Suppressor macrophage treated with lipopolysaccharide for 4 hours (primary cell): Measurements from ENCODE around the gene USP36.

Experiments used
- DNase-seq: peaks from one replicate; pipeline ENCODE4 v3.0.0-alpha.2; 2020

Gene USP36

DNA sequence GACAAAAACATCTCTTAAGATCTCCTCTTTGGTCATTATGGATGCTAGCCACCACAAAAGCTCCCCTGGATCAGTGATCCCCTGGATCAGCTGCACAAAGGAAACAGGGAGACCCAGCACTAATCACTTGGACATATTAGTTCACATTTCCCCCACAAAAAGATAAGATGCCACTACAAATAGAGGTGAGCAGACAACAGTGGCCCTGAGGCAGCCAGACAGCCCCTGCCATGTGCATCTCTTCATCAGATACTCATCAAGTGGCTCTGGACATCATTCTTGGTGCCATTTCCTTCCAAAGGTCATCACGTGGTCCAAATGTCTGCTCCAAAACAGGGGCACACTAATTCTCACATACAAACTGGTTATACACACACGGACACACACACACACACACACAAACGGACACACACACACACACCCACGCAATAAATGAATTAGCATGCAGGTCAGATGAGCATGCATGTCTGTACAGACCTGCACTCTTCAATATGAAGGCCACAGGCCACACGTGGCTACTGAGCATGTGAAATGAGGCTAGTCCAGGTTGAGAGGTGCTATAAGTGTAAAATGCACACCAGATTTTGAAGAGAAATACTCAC lies 4.1 kb downstream of the USP36 start:
- DNase-seq: no peak

DNA sequence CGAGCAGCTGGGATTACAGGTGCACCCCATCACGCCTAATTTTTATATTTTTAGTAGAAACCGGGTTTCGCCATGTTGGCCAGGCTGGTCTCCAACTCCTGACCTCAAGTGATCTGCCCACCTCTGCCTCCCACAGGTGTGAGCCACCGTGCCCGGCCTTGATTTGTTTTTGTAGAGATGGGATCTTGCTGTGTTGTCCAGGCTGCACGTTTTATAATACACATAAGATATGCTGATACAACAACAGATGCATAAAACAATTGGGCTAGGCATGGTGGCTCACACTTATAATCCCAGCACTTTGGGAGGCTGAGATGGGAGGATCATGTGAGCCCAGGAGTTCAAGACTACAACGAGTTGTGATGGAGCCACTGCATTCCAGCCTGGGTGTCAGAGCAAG lies 6.0 kb downstream of the USP36 start:
- DNase-seq: no peak

DNA sequence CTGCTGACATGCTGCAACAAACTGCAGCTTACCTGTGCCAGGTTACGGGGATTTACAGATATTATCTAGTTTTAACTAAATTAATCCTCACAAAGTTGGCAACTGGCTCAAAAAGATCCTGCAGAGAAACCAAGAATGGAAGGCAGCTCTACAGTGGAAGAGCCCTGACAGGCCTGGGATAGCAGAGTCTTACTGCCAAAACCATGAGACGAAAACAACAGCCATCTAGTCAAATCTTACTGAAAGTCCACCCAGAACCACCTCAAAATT lies 8.1 kb downstream of the USP36 start:
- no peak for DNase-seq

DNA sequence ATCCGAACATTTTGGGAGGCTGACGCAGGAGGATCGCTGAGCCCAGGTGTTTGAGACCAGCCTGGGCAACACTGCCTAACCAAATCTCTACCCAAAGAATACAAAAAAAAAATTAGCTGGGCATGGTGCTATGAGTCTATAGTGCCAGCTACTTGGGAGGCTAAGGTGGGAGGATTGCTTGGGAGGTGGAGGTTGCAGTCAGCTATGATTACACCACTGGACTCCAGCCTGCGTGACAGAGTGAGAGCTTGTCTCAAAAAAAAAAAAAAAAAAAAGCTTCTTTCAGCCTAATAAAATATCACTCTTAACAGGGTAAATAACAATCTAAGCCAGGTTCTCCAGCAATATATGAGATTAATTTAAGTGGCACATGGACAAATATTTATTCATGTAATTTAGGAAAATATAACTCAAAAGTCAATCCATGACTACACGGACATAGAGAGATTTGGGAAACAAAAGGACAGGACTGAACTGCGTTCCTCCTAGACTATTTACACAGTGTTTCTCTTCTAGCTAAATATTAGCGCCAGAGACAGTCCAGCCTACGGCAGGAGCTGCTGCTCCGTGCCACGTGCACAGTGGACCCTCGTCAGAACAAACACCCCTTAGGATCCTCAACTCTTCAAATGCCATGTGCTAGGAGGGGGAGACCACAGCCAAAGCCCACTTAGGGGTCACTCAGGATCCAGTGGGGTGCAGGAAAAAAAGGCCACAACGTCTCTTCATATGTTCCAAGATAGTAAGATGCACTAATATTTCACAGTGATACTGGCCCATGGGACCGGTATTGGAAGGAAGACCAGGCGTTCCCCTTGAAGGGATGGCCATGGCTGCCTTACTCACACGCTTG lies 8.7 kb downstream of the USP36 start:
- DNase-seq: no peak

DNA sequence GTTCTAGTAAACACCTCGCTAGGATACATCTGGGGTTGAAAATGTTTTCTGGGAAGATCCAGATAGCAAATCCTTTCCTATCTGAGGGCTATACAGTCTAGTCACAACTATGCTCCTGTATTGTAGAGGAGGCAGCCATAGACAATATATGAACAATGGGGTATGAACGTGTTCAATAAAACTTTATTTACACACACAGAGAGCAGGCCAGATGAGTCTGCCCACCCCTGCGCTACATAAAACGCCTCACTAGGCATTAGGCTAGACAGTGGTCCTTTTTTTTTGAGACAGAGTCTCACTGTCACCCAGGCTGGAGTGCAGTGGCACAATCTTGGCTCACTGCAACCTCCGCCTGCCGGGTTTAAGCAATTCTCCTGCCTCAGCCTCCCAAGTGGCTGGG lies 11.1 kb downstream of the USP36 start:
- DNase-seq: no peak

DNA sequence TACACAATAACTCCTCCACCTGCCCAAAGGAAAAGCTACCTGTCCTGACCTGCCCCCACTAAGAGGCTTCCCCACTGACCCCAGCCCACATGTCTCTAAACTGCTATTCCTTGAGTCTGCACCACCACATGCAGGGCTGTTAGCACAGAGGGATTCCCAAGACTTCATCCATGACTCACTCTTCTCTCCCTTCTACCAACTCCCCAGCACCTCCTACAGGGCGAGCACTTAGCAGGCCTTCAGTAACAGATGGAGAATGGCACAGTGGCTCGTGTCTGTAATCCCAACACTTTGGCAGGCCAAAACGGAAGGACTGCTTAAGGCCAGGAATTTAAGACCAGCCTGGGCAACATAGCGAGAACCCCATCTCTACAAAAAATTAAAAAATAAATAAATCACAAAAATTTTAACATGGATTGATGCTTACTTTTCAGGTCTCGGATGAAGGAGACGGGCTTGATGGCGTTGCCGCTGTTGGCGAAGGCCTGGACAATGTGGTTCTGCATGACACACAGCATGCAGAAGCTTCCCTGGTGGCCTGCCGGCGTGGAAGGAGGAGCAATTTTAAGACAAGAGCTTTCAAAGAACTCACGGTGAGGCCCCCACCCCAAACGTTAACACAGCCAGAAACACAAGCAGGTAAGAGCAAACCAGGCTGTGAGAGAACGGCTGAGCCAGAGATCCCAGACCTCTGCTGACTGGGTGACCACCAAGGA lies 12.0 kb downstream of the USP36 start:
- DNase-seq: peak; percentile 64

DNA sequence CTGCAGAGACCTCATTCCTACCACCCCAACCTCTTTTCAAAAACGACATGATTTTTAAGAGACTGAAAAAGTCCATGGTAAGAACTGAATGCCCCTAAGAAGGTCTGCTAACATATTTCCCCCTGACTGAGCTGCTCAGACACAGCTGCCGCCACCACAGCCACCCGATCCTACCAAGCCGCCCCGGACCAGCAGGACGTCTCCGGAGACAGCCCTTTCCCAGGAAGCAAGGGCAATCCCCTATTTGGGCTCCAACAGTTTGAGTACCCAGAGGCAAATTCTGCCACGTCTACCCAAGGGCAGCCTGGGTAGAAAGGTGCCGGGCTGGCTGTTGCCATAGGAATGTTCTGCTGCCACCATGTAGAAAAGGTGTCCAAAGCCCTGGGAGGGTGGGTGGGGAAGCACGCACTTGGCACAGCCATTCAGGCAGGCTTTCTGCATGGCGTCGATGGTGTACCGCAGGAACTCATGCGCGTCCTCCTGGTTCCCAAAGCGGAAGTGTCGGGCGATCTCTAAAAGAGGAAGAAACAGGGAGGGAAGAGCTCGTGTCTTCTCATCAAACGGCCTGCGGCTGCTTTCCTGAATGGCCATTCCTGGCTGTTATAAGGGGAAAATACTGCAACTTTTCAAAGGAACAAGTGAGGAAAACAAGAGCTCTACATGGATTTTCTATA lies 13.6 kb downstream of the USP36 start:
- DNase-seq: peak; percentile 81

DNA sequence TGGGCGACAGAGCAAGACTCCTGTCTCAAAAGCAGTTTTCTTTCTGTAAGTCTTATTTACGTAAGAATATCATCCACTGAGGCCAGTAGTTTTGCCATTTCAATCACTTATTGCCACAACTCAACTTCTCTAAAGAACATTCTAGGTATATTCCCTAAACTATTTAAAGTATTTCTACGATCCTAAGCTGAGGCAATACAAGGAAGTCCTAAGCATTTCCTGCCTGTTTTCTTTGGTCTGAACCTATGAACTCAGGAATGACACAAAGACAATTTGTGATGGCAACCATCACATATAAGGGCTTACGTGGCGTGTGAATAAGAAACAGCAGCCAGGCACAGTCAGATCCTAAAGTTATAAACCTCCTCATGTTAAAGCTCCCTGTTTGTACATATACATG lies 14.2 kb downstream of the USP36 start:
- peak; percentile 58 for DNase-seq

DNA sequence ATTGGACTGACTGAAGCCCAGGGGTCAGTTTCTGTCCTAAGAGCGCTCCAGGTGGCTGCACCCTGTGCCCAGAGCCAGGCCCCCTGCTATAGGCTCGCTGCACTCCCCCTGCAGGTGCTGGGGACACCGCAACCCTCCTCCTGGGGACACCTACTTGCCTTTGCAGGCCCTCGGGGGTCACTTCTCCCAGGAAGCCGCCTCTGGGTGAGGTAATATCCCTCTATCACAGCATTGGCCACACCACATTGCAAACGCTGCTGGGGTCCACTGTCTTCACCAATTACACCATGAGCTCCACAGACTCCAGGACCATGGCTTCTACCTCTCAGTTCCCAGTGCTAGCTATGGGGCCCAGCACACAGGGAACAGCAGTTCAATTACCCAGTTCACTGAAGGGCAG lies 14.9 kb downstream of the USP36 start:
- no peak for DNase-seq

DNA sequence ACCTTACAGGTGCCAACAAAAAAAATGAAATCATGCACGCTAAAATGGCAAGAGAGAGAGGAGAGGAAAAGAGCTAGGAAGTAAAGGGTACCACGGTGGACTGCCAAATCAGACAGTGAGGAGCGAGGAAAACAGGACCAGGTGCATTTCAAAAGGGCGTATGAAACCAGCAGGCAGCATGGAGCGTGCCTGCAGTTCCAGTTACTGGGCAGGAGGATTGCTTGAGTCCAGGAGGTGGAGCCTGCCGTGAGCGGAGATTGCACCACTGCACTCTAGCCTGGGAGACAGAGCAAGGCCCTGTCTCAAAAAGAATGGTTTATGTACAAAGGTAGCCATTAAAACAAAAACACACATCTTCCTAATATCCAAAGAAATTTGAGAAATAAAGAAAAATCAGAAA lies 16.4 kb downstream of the USP36 start:
- no peak for DNase-seq

DNA sequence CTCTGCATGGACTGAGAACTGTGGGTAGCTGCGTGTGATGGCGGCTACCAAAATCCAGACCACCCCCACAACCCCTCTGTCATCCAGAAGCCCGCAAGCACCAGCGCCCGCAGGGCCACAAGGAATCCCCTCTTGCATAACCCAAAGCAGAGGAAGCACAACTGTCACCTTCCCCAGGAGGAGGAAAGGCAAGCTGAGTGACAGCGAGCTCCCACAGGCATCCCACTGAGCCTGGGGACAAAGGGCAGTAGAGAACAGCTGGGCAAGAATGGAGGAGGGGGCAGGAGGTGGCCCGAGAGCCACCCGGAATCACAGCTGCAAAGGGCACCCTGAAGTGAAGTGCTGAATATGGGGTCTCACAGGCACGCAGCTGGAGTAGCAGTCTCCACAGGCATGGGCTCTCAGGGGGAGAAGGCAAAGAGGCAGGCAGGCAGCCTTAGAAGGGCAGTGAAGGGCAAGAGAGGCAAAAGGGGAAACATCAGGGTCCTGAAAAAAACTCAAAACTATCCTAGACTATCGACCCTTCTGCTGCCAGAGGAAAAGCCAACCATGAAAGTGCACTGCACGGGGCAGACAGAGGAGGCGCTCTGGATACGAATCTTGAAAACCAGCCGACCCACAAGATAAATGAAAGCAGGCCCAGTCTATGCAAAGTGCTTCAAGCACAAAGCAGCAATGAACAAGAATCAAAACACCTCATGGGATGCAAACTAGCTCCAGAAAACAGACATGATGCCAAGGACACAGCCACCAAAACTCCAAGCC lies 17.1 kb downstream of the USP36 start:
- DNase-seq: no peak

DNA sequence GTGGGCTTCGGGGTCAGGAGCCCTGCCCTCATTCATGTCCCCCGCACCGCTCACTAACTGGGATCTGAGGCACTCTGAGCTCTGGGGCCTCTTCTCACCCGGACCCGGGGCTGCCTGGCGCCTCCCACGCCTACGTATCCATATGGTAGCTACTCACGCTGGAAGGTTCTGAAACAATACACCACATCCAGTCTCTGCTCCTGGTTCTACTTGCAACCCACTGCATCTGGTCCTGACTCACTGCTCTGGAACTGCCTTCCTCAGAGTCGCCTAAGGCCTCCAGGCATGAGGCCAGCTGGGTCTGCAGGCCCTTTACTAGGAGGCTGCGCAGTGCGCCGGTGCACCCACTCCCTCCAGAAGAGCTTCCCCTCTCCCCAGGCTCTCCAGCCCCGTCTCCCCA lies 18.1 kb downstream of the USP36 start:
- DNase-seq: no peak

DNA sequence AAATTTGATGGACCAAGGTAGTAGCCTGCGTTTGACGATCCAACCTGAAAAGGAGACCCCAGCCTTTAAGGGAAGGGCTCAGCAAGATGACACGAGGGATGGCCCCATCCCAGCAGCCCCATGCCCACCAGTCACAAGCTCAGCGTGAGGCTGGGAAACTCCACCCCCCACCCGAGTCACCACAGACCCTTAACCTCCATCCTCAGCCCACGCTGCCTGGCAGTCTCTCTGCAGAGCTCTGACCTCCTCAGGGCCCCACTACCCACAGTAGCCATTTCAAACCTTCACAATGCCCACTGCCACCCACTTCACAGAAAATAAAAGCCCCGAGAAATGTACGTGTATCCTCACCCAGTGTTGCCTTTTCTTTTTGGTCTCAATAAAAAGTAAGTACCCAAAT lies 18.7 kb downstream of the USP36 start:
- no peak for DNase-seq

DNA sequence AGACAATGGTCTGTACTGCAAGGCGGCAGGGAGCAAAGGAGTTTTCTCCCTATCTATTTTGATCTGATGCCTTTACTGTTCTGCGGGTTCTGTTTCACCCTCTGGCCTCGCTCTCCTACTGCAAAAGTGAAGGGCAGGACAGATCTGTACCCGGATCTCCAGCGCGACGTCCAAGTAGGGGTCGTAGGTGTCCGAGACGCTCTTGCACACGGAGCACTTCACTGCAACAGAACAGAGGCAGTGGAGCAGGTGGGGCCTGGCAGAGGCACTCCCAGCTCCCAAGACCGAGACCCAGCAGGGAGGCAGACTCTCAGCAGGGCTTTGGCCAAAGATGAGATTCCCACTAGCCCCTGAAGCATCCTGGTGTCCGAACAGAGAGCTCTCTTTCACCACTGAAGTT lies 19.8 kb downstream of the USP36 start:
- DNase-seq: no peak

DNA sequence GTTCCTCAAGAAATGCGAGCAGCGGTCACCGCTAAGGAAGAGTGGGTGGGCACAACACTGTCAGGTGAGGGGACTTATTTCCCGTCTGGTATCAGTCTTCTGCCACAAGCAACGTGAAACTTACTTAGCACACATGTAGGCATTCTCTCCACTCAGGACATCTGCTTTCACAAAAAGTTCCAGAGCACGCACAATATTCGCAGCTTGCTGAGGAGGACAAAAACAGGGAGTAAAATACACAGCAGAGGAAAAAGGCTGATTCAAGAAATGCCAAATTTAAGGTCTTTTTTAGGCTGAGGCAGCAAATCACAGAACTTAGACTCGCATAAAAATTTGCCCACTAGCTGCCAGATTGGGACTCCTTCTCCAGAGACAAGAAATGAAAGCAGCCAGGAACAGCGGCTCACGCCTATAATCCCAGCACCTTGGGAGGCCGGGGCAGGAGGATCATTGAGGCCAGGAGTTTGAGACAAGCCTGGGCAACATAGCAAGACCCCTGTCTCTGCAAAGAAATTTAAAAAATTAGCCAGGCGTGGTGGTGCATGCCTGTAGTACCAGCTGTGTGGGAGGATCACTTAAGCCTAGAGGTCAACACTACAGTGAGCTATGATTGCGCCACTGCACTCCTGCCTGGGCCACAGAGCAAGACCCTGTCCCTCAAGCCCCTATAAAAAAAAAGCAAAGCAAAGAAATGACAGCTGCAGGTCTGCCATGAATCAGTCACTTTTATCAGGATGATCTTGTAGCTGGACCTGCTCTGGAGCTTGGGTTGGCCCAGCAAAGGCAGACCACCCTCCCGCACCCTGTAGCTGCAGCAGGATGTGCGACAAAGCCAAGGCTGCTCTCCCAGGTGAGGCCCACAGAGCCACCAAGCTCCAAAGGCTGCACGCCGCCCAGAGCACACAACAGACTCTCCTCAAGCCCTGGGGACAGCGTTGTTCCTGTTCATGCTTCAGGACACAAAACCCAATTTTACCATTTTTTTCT lies 20.5 kb downstream of the USP36 start:
- DNase-seq: no peak

DNA sequence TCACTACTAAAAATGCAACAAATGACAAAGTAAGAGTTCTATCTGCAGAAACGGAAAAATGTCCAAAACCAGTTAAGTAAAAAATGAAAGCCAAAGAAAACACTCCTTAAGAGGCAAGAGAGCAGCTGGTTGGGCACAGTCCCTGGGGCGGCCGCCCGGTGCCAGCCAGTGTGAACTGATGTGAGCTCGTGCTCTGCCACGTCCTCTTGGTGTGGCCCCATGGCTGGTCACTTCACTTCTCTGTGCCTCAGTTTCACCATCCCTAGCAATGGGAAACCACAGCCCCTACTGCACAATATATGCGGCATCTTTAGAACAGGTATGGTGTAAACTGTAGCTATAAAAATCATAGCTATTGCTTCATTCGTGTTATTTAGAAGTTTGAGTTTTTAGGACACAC lies 21.2 kb downstream of the USP36 start:
- DNase-seq: no peak

DNA sequence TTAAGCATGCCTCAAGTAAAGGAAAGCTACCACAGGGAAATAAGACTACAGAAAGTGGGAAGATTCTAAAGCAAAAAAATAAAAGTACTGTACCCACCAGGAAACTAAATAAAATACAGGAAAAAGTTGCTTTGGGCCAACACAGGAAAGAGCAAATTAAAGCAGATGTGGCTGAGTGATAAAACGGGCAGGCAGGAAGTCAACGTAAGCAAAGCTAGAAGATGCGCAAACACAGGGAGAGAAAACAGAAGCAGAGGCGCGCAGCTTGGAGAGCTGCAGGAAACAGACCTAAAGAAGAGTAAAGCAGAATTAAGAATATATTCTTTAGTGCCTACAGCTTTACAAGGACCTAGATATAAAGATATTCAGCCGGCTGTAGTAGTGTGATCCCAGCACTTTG lies 21.7 kb downstream of the USP36 start:
- no peak for DNase-seq

DNA sequence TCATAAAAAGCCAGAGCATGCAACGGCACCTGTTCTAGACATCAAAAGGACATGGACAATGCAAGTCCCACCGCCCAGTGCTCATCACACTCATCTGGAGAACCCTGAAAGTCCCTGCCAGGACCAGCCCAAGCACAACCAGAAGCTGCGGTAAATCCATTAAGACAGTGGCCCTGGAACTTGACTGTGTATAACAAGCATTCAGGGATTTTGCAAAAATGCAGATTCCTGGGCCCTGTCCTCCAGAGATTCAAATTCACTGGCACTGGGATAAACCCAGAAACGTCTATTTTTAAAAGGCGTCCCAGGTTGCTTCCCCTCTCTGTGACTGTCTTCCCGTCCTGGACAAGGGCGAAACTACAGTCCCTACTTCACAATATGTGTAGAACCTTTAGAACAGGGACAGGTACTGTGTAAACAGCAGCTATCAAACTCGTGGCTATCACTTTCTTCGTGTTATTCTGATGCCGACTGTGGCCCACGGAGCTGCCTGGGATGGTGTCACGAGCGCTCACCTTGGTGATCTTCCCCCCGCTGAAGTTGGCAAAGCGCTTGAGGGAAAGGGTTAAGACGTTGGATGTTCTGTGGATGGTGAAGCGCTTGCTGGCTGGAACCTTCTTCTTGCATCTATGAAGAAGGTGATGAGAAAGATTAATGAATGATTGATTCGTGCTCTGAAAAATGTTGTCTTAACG lies 22.3 kb downstream of the USP36 start:
- no peak for DNase-seq

DNA sequence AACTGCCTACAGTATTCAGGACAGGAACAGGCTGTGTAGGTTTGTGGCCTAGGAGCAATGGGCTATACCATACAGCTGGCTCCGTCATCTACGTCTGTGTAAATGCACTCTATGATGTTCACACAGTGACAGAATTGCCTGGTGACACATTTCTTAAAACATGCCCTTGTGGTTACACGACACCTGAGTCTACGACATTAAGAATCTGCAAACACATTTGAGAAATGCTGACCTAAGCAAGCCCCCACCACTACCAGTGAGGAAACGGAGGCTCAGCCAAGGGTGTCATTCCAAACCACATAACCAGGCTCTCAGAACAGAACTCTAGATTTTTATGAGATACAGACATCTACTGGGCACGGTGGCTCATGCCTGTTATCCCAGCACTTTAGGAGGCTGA lies 23.5 kb downstream of the USP36 start:
- no peak for DNase-seq

DNA sequence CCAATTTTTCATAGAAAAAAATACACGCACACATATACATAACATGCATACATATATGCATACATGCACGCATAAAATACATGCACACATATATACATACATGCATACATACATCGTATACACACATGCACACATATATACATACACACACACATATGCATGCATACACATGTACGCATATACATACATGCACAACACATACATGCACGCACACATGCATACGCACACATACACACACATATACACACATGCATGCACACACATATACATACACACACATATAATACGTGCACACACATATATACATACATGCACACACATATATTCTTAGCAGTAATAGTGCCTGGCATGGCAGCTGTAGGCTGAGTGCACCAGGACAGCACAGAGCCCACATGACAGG lies 24.9 kb downstream of the USP36 start:
- DNase-seq: no peak

DNA sequence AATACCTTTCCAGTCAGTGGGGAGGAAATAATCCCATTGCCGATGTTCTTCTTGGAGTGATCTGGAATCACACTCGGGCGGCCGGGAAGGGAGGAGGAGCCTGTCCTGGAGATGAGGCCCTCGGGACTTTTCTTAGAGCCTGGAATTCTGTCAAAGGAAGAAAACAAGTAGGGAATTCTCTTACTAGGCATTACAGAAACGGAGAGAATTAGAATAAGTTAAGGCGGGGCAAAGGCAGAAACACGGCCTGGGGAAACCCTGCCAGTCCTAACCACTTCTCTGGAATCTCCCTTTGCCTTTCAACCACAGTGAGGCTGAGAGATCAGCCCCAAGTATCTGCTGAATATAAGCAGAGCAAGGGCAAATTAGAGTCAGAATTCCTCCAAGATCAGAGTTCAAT lies 27.8 kb downstream of the USP36 start:
- no peak for DNase-seq
